Umbilical cord (tissue), 2 donors: ENCODE data around the gene SELENOM. TPM values are rescaled to one million over a fixed set of nuclear protein-coding genes. Genes with fewer than 3 reads are reported as not detected.
A peak's percentile ranks its signal among the peaks of the same experiment; 100 is the strongest.
"Not testable (repeated sequence)": the region's sequence is repeated elsewhere in the genome, so short reads cannot be mapped to it uniquely, and the experiment has no call there.

Experiments
- DNase-seq: peaks from one replicate; pipeline ENCODE4 v3.0.0-alpha.2; 2015; ENCODE audit warnings: low spot score
- total RNA-seq: library from RNA; depleted of rRNA; stranded (reverse); fragments of >200 nt; gene quantifications from one replicate; pipeline ENCODE4 v1.2.3, GENCODE V29; 2014; ENCODE audit warnings: low replicate concordance; ENCODE audit not compliant: insufficient read depth

The SELENOM gene
- total RNA-seq, 1 donor from 2014 or later: 313 TPM

- peak; percentile 47 for DNase-seq
Observed at GRCh38 chr22:31106001-31106571, 1.3 kb downstream of the SELENOM start.

- no peak for DNase-seq
Observed at GRCh38 chr22:31105282-31105929, 2.0 kb downstream of the SELENOM start.

DNA sequence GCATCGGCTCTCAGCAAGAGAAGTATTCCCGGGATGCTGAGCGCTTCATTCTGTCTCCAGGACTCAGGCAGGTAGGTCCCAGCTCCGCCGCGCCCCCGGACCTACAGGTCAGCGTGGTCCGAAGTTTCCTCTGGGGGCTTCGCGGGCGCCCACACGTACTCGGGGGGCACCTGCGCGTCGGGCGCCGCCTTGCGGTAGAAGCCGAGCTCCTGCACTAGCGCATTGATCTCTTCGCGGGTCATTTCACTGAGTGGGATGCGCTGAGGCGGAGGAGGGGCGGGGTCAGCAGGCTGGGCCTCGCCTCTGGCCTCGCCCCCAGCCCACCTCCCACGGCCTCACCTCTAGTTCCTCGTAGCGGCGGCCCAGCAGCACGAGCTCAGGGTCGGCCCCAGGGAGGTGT, 2.5 kb downstream of the SELENOM start:
- DNase-seq: no peak

- DNase-seq: no peak
Observed at GRCh38 chr22:31103899-31104694, 3.3 kb downstream of the SELENOM start.

DNA sequence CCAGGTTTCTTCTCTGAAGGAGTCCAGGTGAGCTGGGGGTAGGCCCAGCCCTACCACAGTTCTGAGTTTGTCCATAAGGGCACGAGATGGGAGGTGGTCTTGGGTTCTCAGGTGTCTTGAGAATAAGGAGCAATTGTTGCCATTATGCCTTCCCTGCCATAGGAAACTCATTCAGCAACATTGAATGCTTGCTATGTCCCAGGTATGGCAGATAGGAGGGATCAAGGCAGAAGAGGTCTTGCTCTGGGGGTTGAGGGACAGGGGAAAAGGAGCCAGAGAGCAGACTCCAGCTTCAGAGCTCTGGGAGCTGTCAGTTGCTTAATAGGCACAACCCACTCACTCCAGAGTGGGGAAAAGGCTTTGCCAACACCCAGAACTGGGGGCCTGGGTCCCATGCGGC, 4.3 kb downstream of the SELENOM start:
- no peak for DNase-seq

- DNase-seq: peak; percentile 84
Observed at GRCh38 chr22:31102441-31103081, 4.8 kb downstream of the SELENOM start.

DNA sequence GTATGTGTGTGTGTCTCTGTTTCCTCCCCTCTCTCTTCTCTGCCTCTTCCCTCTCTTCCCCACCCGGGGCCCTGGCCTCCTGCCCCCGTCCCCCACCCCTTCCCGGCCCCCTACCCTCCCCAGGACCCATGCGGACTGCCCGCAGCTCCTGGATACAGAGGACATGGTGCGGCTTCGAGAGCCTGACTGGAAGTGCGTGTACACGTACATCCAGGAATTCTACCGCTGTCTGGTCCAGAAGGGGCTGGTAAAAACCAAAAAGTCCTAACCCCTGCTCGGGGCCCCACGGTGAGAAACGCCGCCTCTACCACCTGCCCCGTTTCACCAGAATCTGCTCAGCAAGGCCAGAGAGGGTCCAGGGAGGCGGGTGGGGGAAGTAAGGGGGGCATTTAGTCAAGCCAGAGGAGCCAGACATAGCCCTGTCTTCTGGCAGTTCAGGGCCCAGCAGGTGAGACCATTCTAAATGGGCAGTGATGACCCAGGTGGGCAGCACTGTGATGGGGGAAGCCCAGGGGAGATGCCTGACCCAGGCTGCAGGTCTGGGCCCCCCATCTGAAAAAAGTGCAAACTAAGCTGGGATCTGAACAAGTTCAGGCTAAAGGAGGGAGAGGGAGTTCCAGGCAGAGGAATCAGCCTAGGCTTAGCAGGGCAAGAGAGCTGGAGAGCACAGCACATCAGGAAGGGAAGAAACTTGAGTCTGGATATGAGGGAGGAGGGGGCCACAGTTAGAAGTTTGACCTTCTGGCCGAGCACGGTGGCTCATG, 6.4 kb downstream of the SELENOM start:
- DNase-seq: no peak

- no peak for DNase-seq
Observed at GRCh38 chr22:31099841-31100761, 7.3 kb downstream of the SELENOM start.

GRCh38 chr22:31099386-31099785, 8.0 kb downstream of the SELENOM start:
- DNase-seq: no peak

GRCh38 chr22:31098632-31099110, 8.7 kb downstream of the SELENOM start:
- DNase-seq: no peak

- no peak for DNase-seq
Observed at GRCh38 chr22:31097941-31098631, 9.3 kb downstream of the SELENOM start.

DNA sequence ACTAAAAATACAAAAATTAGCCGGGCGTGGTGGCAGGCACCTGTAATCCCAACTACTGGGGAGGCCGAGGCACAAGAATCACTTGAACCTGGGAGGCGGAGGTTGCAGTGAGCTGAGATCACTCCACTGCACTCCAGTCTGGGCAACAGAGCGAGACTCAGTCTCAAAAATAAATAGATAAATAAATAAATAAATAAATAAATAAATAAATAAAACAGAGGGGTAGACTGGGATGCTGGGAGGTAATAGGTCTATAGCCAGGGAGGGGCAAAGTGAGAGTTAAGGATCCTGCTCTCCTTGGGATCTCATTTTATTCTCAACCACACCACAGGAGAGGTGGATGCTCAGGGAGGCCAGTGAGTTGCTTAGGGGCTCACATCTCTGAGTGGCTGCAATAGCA, 9.8 kb downstream of the SELENOM start:
- not testable (repeated sequence) for DNase-seq

DNA sequence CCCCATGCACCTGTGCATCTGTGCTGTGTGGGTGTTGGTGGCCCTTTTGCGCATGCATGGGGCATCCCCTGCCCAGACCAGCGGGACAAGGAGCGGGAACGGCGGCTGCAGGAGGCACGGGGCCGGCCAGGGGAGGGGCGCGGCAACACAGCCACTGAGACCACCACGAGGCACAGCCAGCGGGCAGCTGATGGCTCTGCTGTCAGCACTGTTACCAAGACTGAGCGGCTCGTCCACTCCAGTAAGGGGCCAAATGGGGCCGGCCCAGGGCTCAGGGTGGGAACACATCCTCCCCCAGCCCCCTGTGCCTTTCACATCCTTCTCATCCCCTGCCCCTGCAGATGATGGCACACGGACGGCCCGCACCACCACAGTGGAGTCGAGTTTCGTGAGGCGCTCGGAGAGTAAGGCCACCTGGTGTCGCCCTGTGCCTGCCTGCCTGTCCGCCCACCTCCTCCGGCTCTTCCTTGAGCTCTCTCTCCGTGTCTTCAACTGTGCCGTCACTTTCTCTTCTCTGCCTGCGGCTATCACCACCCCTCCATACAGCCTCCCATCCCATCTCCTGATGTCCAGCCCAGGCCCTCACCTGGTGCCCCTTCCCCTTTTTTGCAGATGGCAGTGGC, 10.6 kb downstream of the SELENOM start:
- no peak for DNase-seq

GRCh38 chr22:31095637-31096249, 11.6 kb downstream of the SELENOM start:
- no peak for DNase-seq

DNA sequence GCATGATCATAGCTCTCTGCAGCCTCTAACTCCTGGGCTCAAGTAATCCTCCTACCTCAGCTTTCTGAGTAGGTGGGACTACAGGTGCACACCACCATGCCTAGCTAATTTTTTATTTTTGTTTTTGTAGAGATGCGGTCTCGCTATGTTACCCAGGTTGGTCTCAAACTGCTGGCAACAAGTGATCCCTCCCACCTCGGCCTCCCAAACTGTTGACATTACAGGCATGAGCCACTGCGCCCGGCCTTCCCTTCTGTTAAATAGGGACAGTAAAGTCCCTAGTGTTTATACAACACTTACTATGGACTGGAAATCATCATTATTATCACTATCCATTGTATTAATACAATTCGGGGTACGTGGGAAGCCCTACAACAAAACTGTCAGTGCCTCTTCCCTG, 12.6 kb downstream of the SELENOM start:
- no peak for DNase-seq

GRCh38 chr22:31094021-31094551, 13.3 kb downstream of the SELENOM start:
- no peak for DNase-seq

- DNase-seq: no peak
Observed at GRCh38 chr22:31093086-31093850, 14.1 kb downstream of the SELENOM start.

DNA sequence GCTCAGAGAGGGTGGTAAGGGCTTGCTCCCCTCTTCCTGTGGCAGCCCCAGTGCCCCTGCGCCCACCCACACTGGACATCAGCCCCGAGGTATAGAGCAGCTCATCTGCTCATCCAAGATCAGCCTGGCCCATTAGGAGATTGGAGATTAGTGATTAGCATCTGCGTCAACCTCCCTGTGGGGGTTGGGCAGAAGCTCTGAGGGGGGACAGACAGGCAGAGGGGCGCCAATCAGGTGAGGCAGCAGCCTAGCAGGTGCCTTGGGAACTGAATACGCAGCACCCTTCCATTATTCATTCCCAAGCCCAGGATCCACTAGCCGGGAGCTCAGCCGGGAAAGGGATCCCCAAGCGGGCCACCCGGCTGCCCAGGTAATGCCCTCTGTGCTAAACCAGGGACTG, 15.2 kb downstream of the SELENOM start:
- no peak for DNase-seq
